Activated T-cell treated with anti-CD3 and anti-CD28 coated beads for 1 hour (primary cell): ENCODE measurements around the gene NHEJ1.

ENCODE experiments used
- DNase-seq: peaks from one replicate; pipeline ENCODE4 v3.0.0-alpha.2; 2020; ENCODE audit warnings: low read depth

NHEJ1 gene

DNA sequence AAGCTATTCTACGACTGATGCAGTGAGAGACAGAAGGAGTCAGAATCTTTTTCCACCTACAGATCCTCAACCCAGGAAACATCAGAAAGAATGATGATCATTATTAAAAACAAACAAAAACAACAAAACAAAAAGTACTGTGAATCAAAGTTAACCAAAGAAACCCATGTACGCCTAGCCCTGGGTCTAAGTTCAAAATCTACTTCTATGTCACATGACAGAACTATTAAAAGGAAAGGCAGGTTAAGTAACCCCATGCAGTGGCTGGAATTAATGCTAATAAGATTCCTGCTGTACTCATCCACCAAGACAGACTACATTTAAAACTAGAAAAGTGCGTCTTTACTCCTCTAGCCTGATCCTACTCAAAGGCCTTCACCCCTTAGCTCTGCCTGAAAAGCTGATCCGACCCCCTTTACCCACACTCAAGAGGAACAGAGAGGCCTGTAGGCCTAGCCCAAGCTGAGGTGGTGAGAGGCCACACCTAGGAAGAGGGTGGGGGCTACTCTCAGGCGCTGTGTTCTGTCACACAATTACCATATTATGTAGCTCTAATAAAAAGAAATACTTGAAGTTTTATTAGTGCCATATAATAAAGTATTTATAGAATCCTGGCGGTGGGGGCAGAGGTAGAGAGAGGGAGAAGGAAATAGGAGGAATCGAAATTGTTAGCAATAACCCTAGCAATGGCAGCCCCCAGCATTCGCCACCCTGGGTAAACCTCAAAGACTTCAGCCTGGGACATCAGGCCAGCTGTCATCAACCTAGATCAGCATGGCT lies 37.1 kb downstream of the NHEJ1 start:
- no peak for DNase-seq

- DNase-seq: no peak
Observed at GRCh38 chr2:219122202-219122980, 38.2 kb downstream of the NHEJ1 start.

- no peak for DNase-seq
Observed at GRCh38 chr2:219120082-219120481, 40.5 kb downstream of the NHEJ1 start.

DNA sequence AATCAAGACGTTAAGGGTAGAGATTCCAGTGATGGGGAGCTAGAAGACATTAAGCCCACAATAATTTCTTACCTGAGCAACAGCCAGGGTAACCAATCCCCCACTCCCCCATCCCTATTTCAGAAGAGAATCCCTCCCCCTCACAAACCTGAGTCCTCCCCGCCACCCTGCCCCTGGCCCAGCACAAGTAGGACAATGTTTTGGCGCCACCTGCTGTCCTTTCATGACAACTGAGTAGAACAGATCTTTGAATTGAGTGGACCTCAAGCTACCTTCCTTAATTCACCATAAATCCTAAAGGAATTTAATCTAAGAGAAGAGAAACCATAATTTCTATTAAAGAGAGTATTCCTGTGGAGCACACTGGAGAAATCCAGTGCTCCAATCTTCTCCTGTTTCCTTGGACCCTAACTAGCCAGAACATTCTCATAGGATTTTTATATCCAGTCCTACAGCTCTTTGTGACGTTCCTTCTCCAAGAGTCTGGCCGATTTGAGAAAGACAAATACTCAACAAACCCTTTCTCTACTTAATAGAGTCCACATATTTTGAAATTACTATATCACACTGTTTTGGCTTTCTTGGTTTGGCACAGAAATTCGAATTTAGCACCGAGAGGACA lies 41.1 kb downstream of the NHEJ1 start:
- peak; percentile 55 for DNase-seq

DNA sequence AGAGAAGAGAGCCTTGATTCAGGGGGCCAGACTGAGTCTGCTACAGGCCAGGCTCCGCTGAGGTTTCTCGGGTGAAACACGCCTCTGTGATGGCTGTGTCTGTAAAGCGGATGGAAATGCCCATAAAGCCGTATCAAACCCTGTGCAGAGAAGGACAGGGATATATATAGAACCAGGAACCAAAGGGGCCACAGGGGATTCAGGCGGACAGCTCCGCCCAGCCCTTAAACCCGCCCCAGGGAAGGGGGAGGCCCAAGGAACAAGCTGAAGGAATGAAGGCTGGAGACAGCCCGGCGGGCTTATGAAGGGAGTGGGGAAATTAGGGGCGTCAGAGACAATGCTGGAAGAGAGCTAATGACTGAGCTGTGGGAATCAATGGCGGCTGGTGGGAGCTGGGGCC lies 42.1 kb downstream of the NHEJ1 start:
- DNase-seq: no peak

- DNase-seq: no peak
Observed at GRCh38 chr2:219116776-219117646, 43.6 kb downstream of the NHEJ1 start.

DNA sequence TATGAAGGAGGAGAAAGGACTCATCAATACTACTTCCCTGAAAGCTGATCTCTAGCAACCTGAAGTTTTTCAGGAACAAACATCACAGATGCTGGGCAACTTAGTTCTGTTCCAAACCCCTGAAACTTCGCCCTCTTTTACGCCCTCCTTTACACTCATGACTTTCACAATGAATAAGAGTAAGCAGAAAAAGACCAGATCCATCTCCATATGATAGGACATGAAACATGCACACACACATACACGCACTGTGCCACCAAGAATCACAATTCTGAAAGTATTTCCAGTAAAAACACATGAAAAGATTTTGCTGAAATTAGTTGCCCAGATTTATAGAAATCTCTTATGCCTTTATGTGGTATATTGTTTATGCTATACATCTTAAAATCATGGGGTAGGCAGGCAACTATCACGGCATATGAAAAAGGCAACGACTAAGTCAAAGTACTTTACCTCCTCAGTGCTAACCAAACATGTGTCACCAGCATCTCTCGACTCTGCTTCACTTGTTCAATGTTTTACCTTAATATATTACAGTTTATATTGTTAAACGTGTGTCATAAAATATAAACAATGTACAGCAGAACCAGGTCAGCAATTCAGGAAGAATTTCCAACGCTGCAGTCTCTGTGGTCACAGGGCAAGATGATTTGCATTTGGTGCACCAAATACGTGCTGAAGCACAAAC lies 47.8 kb downstream of the NHEJ1 start:
- no peak for DNase-seq

GRCh38 chr2:219112062-219112406 lies 48.6 kb downstream of the NHEJ1 start:
- DNase-seq: no peak

GRCh38 chr2:219111375-219112061 lies 49.1 kb downstream of the NHEJ1 start:
- DNase-seq: no peak

- peak; percentile 4 for DNase-seq
Observed at GRCh38 chr2:219109471-219109870, 51.1 kb downstream of the NHEJ1 start.

DNA sequence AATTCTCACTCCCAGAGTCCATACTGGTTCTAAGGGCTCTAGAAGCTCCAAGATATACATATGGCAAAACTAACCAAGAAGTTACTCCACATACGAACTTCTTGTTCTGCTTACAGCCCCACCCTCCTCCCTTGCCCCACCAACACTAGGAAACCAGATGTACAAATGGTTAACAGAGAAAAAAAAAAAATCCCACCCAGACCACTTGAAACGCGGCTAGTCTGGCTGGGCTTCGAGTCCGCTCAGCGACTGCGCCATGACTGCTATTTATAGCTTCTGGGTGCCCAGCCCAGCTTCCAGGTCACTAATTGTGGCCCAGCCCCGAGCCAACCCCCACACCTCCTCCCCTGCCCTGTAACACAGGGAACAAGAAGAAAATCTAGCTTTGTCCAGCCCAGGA lies 52.9 kb downstream of the NHEJ1 start:
- no peak for DNase-seq

DNA sequence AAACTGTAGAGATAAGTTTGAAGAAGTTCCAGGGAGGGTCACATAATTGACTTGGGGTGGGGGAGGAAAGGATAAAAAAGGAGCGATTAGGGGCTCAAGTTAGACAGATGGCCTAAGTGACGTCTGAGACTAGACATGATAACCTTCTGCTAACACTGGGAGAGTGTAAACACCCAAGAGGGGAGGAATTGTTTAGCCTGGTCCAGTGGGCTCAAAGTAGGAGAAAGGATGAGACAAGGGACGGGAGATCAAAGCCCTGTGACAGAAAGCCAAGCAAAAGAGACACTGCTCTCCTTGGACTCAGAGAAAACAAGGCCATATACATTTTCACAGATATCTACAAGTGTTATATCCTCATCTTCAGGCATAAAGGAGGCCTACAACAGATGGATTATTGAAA lies 54.4 kb downstream of the NHEJ1 start:
- no peak for DNase-seq

- DNase-seq: no peak
Observed at GRCh38 chr2:219104107-219105035, 56.2 kb downstream of the NHEJ1 start.

DNA sequence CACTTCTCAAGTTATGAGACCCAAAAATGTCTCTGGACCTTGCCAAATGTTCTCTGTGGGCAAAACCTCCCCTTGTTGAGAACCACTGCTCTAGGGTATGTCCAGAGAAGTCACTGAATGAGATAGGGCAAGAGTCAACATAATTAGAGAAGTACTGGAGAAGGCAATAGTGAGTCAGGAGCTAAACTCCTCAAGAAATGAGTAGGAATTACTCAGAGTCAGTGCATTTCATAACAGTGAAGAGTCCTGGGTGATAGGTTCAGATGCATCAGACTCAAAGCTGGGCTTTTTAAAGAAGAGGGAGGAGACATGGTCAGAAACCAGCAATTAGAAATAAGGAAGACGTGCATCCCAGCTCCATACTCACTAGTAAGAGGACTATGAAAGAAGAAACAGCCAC lies 61.3 kb downstream of the NHEJ1 start:
- DNase-seq: no peak

DNA sequence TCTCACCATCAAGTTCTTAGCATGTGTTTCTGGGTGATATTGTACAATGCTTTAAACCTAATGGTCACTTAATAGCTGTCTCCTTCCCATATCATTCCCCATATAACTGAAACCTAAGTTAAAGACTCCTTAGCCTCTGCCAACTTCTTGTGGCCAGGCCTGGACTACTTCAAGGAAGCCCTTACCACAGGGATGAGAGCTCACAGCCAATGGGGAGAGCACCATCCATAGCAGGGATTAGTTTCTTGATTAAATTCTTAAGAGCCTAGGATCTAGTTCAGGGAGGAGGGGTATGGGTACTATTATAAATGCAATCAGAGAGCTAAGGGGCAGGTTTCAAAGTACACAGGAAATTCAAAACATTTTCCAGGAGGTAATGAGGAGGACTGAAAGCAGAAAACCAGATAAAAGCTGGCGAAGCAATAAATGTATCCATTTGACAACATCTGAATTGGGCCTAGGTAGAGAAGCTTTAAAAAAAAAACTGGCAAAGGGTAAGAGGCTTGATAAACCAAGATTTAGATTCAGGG lies 65.1 kb downstream of the NHEJ1 start:
- DNase-seq: no peak

GRCh38 chr2:219094171-219094570 lies 66.4 kb downstream of the NHEJ1 start:
- DNase-seq: no peak

DNA sequence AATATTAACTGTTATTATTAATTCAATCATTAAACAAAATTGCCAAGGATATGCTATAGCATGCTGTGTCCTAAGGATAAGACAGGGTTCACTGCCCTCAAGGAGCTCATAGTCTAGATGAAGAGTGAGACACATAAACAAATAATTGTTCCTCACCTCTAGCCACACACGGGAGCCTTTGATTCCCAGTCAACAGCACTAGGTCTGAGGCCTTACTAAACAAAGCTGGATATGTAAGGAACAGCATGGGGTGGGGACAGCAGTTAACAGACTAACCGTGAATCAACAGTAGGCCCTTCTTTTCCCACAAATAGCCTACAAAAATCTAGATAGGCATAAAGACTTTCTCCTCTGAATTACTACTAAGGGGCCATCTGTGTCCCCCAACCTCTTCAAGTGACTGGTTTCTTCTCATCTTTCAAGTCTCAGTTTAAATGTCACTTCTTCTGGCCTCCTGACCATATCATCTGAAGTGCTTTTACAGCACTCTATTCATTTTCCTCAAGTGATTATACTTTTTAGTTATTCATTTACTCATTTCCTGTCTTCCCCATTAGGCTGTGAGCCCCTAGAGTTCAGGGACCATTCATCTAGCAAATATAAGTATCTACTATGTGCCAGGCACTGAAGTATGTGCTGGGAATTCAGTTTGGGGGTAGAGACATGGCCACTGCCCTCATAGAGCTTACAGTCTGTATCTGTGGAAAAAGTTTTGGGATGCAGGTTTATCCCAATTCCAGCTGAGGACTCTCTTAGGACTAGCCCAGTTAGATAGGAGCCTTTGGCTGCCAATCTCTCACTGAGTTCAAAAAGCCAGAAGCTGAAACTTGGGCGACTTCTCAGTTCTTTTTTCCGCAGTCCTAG lies 69.9 kb downstream of the NHEJ1 start:
- no peak for DNase-seq

DNA sequence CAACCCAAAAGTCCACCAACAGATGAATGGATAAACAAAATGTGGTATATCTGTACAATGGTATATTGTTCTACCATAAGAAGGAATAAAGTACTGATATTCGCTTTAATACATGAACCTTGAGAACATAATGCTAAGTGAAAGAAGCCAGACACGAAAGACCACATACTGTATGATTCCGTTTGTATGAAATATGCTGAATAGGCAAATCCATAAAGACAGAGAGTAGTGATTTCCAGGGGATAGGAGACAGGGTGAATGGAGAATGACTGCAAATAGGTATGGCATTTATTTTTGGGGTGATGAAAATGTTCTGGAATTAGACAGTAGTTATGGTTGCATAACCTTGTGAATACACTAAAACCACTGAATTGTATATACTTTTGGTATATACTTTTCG lies 71.3 kb downstream of the NHEJ1 start:
- no peak for DNase-seq

DNA sequence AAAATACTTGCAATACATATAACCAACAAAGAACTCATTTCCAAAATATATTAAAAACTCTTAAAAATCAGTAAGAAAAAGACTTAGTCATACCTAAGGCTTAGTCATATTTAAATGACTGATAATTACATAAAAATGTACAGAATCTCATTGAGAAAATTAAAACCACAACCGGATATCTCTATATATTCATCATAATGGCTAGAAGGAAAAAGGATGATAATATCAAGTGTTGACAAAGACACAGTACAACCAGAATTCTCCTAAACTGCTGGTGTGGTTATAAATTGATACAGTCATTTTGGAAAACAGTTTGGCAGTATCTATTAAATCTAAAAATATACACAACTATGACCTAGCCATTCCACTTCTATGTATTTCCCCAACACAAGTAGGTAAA lies 72.8 kb downstream of the NHEJ1 start:
- no peak for DNase-seq
